Measurements from ENCODE around the gene ADGRL1. TPM values are rescaled to one million over a fixed set of nuclear protein-coding genes. Genes with fewer than 3 reads are reported as not detected.
"Not testable (repeated sequence)": the region's sequence is repeated elsewhere in the genome, so short reads cannot be mapped to it uniquely, and the experiment has no call there.

Gene ADGRL1
- total RNA-seq, 1 experiment from 2014 or later: 9.7 TPM

DNA sequence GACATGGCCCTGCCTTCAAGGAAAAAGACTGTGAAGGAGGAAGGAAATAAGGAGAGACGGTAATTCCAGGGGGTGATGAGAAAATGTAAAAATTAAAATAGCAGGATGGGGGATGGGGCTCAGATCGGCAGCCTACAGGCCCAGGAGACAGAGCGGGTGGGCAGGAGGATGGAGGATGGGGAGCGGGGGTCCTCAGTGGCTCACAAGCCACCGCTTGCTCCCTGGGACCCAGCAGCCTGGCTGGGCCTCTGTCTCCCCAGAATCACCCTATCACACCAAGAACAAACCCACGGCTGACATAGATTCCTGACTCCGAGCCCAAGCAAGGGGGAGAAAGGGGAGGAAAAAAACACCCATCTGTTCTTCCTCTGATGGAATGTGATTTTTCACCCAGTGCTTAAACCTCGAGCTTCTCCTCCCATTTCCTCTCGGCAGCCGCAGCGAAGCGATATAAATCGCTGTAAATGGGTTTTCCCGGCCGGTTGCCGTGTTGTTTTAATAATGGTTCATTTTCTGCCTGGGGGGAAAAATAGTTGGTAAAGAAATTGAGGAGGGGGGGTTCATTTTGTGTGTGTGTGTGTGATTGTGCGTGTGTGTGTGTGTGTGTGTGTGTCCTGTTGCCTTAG is 22.6 kb upstream of the ADGRL1 start:
- H3K36me3 ChIP-seq, H3K9me3 ChIP-seq, H3K4me3 ChIP-seq, H3K27me3 ChIP-seq, DNase-seq: not testable (repeated sequence)

- DNase-seq, H3K4me3 ChIP-seq, H3K36me3 ChIP-seq, H3K9me3 ChIP-seq, H3K27me3 ChIP-seq: not testable (repeated sequence)
These were observed 20.5 kb upstream of the ADGRL1 start for GRCh38 chr19:14226498-14226897.

DNA sequence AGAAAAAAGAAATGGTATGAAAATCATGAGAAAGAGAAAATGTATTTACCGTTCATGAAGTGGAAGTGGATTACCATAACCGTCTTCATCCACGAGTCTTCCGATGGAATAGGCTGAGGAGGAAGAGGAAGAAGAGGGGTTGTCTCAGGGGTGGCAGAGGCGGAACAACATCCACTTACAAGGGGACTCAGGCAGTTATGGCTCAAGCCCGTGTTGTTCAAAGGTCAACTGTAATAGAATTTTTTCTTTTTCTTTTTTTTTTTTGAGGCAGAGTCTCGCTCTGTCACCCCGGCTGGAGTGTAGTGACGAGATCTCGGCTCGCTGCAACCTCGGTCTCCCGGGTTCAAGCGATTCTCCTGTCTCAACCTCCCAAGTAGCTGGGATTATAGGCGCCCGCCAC is 16.9 kb upstream of the ADGRL1 start:
- Histone ChIP-seq H3K9me3 (no peaks in the 10 kb centered on the region), H3K4me3 (no peak overlapping the region), H3K27me3 (no peaks in the 10 kb centered on the region), H3K36me3 (no peaks in the 10 kb centered on the region)
- DNase-seq: no peak

- not testable (repeated sequence) for H3K36me3 ChIP-seq, DNase-seq, H3K4me3 ChIP-seq, H3K9me3 ChIP-seq, H3K27me3 ChIP-seq
These were observed 15.4 kb upstream of the ADGRL1 start for GRCh38 chr19:14221345-14221744.

GRCh38 chr19:14218620-14219330 is 12.8 kb upstream of the ADGRL1 start:
- DNase-seq: peak; percentile 51
- Histone ChIP-seq H3K9me3 (no peaks in the 10 kb centered on the region), H3K4me3 (no peak overlapping the region), H3K36me3 (no peaks in the 10 kb centered on the region), H3K27me3 (no peaks in the 10 kb centered on the region)

DNA sequence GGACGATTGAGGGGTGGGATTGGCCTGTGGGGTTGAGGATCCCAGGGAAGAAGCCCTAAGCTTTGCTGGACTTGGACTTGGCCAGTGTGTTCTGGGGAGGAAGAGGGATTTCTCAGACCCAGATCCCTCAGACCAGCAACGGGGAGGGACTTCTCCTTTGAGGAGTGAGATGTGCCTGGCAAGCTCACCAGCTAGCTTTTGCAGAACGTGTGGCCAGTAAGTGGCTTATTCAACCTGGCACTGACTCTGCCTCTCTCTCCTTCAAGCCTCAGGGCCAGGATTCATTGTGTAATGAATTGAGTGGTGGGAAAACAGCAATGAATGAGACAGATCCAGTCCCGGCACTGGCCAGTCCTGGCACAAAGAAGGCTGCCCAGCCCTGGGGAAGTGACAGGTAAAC is 11.9 kb upstream of the ADGRL1 start:
- DNase-seq: peak; percentile 82
- not testable (repeated sequence) for H3K9me3 ChIP-seq, H3K36me3 ChIP-seq, H3K4me3 ChIP-seq, H3K27me3 ChIP-seq

- DNase-seq: no peak
- Histone ChIP-seq H3K36me3 (no peaks in the 10 kb centered on the region), H3K4me3 (no peak overlapping the region), H3K9me3 (no peaks in the 10 kb centered on the region), H3K27me3 (peaks cover 7% of the 10 kb centered on the region)
These were observed 8.6 kb upstream of the ADGRL1 start for GRCh38 chr19:14214580-14214979.

- not testable (repeated sequence) for H3K36me3 ChIP-seq, H3K4me3 ChIP-seq, DNase-seq, H3K9me3 ChIP-seq
- peaks cover 19% of the 10 kb centered on the region for H3K27me3 ChIP-seq
These were observed 4.2 kb upstream of the ADGRL1 start for GRCh38 chr19:14210182-14210581.

DNA sequence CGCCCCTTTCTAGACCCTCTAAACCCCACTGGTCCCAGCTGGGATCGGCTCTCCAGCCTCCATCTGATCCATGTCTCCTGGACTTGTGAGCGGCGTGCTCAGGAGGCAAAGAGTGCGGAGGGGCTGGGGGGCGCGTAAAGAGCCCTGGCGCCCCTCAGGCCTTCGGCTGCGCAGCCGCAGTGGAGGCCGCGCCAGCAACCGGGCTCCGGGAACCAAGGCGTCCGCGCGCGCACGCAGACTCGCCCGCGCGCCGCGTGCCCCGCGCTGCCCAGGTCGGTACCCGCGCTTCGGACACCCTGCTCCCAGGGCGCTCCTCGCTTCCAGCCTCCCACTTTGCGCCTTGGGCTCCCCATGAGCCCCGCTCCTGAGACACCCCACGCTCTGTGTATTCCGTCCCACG is 3.4 kb upstream of the ADGRL1 start:
- not testable (repeated sequence) for H3K36me3 ChIP-seq, DNase-seq, H3K4me3 ChIP-seq, H3K9me3 ChIP-seq
- peaks cover 19% of the 10 kb centered on the region for H3K27me3 ChIP-seq

GRCh38 chr19:14208496-14208895 is 2.5 kb upstream of the ADGRL1 start:
- H3K27me3 ChIP-seq: peaks cover 19% of the 10 kb centered on the region
- not testable (repeated sequence) for H3K36me3 ChIP-seq, H3K9me3 ChIP-seq, H3K4me3 ChIP-seq, DNase-seq

GRCh38 chr19:14207796-14208195 is 1.8 kb upstream of the ADGRL1 start:
- Histone ChIP-seq H3K27me3 (peaks cover 19% of the 10 kb centered on the region), H3K4me3 (peak overlapping the region; percentile 58)
- H3K36me3 ChIP-seq, DNase-seq, H3K9me3 ChIP-seq: not testable (repeated sequence)

- not testable (repeated sequence) for H3K9me3 ChIP-seq, H3K36me3 ChIP-seq
- peak overlapping the region; percentile 58 for H3K4me3 ChIP-seq
- H3K27me3 ChIP-seq: peaks cover 19% of the 10 kb centered on the region
- peak; percentile 94 for DNase-seq
These were observed 1.1 kb upstream of the ADGRL1 start for GRCh38 chr19:14206737-14207726.

GRCh38 chr19:14206308-14206707 is 339 bp upstream of the ADGRL1 start:
- peaks cover 19% of the 10 kb centered on the region for H3K27me3 ChIP-seq
- H3K36me3 ChIP-seq, DNase-seq, H3K9me3 ChIP-seq: not testable (repeated sequence)
- H3K4me3 ChIP-seq: peak overlapping the region; percentile 50; the same call in 1 of the 2 replicates

DNA sequence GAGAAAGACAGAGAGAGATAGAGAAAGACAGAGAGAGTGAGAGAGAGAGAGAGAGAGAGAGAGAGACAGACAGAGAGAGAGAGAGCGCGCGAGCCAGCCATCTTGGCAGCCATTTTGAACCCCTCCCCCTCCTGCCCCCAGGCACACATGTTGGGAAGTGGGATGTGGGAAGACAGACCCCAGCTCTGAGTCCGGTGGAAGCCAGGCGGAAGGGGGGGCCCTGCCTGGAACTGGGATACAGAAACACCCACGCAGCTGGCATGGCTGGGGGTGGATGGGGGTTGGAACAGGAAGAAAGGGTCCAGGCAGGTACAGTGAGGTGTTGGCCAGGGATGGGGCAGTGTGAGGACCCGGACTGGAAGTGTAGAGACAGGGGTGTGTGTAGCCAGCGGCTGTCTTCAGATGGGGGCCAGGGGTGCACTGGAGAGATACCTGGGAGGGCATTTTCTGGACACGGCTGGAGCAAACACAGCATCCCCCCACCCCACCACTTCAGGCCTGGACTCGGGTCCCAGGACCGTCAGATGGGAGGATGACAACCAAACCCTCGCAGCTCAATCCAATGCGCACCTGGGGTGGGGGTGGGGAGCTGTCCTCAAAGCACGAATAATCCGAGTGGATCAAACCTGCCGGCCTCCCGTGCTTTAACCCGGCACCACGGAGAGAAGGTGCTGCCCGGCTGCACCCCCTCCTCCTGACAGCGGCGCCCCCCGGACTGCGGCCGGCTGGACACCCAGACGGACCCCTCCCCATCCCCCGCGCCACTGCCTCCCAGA is 1.1 kb downstream of the ADGRL1 start:
- not testable (repeated sequence) for DNase-seq, H3K36me3 ChIP-seq, H3K9me3 ChIP-seq
- Histone ChIP-seq H3K27me3 (peaks cover 14% of the 10 kb centered on the region), H3K4me3 (peak overlapping the region; percentile 50)

DNA sequence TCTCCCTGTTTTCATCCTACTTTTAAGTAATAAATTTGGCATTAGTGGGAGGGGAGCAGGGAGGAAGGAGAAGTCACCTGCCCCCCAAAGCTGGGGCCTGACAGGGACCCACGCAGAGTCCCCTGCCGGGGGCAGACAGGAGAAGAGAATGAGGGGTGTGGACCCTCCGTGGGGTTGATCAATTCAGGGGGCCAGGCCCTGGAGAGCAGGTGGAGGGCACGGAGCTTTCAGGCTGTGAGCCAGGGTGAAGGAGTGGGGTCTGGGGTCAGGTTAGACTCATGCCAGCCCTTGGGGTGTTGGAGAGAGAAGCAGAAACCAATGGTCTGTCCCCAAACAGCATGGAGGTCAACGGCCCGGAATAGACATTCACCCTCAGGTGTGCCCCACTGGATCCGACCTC is 1.8 kb downstream of the ADGRL1 start:
- DNase-seq, H3K36me3 ChIP-seq, H3K9me3 ChIP-seq, H3K27me3 ChIP-seq, H3K4me3 ChIP-seq: not testable (repeated sequence)

DNA sequence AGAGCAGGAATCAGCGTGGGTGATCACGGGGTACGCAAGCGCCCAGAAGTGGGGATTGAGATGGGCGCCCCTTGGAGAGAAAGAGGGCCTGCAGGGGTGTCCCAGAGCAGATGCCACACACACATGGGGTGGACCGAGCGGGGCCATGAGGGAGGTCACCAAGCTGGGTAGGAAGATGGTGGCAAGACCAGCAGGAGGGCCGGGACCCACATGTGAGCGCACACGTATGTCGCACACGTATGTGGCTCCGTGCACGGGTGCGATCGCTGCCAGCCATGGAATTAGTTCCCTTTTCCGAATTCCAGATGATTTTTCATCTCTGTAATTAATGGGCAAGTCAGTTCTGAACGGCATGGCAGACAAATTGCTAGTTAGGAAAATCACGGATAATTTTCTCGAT is 2.2 kb downstream of the ADGRL1 start:
- H3K27me3 ChIP-seq, H3K4me3 ChIP-seq, H3K9me3 ChIP-seq, H3K36me3 ChIP-seq, DNase-seq: not testable (repeated sequence)

DNA sequence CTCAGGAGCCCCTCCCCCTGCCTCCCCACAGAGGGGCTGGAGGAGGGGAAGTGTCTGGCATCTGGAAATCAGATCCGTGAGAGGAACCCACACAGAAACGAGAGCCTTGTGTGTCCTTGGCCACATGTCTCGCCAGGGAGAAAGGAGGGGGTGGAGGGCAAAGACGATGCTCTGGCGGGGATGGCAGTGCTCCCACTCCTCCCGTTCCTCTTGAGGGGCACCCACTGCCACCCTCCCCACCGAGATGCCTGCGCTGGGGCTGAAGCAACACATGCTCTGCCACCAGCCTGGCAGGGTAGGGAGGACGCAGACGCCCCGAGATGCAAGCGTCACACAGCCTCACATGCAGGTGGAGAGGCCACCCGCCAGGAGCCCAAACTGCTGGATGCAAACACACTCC is 2.8 kb downstream of the ADGRL1 start:
- peaks cover under 1% of the 10 kb centered on the region; the same call in 1 of the 2 replicates for H3K27me3 ChIP-seq
- H3K9me3 ChIP-seq: no peaks in the 10 kb centered on the region
- no peaks in the 10 kb centered on the region for H3K36me3 ChIP-seq
- no peak for DNase-seq
- H3K4me3 ChIP-seq: no peak overlapping the region

Data from MG63 (cell line).